ENCODE data around the gene ZC3H4. TPM values are rescaled to one million over a fixed set of nuclear protein-coding genes. Genes with fewer than 3 reads are reported as not detected.
"Not testable (repeated sequence)": the region's sequence is repeated elsewhere in the genome, so short reads cannot be mapped to it uniquely, and the experiment has no call there.

ZC3H4 gene
- total RNA-seq, 8 experiments from 2014 or later: 10.9 to 54.5 (median 22.8) TPM

DNA sequence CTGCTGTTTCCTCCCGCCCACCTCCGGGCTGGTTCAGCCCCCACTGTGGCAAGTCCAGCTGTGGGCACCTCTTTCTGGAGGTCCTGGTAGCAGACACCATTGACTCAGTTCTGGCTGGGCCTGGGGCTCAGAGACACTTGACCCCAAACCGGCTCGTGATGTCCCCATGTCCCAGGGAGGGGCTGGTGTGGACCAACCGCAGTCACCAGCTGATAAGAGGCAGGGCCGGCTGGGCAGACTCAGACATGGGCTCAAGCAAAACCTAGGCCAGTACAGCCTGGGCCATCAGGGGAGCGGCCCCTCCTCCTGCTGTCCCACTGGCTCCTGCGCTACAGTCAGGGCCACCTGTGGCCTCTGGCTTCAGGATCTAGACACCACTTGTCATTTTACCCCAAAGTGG lies 45.3 kb downstream of the ZC3H4 start:
- H3K27ac ChIP-seq: no peak overlapping the region
- no peaks in the 10 kb centered on the region for H3K4me1 ChIP-seq (replicated peaks in 1 of 2)
- WGBS, 10 experiments: 47 to 100% (median 86%) methylated on average over 1 to 3 of the region's 8 CpGs; no CpG with 5 or more reads in 4 of the 10 experiments
- no peak overlapping the region for H3K4me3 ChIP-seq
- ATAC-seq (replicated peaks in 6 of 8): no peak
- in situ Hi-C loops (cut with MboI; ENCODE audit: low pct_unique_long_range_greater_than_20kb in 2 of 9, low sequenced_read_pairs in 9 of 9, unreplicated experiment in 9 of 9): no loop called here

- H3K27ac ChIP-seq: no peak overlapping the region
- in situ Hi-C loops (cut with MboI; ENCODE audit: low pct_unique_long_range_greater_than_20kb in 2 of 9, low sequenced_read_pairs in 9 of 9, unreplicated experiment in 9 of 9): no loop called here
- H3K4me3 ChIP-seq: no peak overlapping the region
- WGBS, 10 experiments: 93% methylated on average over 3 of the region's 36 CpGs; no CpG with 5 or more reads in 9 of the 10 experiments
- peak in 4 of 8 experiments; percentile 11 to 16 (median 12) for ATAC-seq (replicated peaks in 6 of 8)
- H3K4me1 ChIP-seq (replicated peaks in 1 of 2): no peaks in the 10 kb centered on the region
Measured at GRCh38 chr19:47067215-47067847, 46.2 kb downstream of the ZC3H4 start.

DNA sequence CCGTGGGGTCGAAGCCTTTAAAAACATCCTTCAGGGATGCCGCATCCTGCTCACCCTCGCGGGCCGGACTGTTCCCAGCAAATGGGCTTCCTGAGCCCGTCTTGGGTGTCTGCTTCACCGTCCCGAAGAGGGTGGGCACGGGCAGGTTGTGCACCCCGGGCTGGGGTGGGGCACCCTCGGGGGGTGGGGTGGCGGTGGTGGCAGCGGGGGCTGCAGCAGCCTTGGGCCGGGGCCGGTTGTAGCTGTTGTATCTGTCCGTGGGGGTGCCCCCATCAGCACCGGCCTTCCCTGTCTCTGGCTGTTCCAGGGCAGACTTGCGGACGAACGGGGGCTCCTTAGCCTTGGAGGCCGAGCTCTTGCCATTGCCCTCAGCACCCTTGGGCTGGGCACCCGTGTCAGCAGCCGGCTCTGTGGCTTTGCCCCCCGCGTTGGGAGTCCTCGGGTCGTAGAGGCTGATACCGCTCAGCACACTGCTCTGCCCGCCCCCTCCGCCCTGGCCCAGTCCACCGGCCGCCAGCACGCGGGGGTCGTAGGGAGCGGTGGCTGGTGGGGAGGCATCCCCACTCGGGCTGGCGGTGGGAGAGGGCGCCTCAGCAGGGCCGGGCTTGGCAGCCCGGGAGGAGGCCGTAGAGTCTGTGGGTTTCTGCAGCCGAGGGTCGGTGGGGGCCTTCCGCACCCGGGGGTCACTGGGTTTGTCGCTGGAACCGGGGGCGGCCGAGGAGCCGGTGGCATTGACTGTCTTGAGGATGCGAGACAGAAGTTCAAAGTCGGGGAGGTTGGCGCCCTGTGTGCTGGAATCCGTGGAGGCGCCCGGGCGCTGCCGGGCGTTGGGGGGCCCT lies 47.0 kb downstream of the ZC3H4 start:
- Histone ChIP-seq H3K4me3 (no peak overlapping the region), H3K27ac (no peak overlapping the region), H3K4me1 (replicated peaks in 1 of 2) (no peaks in the 10 kb centered on the region)
- in situ Hi-C loops (cut with MboI; ENCODE audit: low pct_unique_long_range_greater_than_20kb in 2 of 9, low sequenced_read_pairs in 9 of 9, unreplicated experiment in 9 of 9): no loop called here
- ATAC-seq (replicated peaks in 6 of 8): peak in 4 of 8 experiments; percentile 13 to 33 (median 20)
- WGBS, 10 experiments: 40 to 80% (median 77%) methylated on average over 1 to 4 of the region's 61 CpGs; no CpG with 5 or more reads in 6 of the 10 experiments

DNA sequence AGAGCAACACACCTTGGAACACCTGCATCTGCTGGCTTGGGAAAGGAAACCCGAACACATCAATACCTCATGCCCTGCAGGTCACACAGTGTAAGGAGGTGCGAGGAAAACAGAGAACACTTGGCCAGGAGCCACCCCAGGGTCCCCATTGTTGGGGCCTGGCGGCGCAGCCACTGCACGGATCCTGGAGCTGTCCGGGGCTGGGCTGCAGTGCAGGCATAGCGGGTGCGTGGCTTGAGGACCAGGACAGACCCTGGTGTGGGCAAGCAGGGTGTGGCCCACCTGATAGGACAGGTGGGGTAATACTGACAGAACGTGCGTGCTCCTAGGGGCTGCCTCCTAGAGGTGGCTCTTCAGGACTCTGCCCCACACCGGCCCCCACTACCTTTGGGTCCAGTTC lies 48.3 kb downstream of the ZC3H4 start:
- WGBS, 10 experiments: 60 to 100% (median 100%) methylated on average over 1 to 4 of the region's 11 CpGs; no CpG with 5 or more reads in 5 of the 10 experiments
- no peak overlapping the region for H3K4me3 ChIP-seq
- no peaks in the 10 kb centered on the region for H3K4me1 ChIP-seq (replicated peaks in 1 of 2)
- ATAC-seq (replicated peaks in 6 of 8): peak in 2 of 8 experiments; percentile 9 to 19
- H3K27ac ChIP-seq: no peak overlapping the region
- in situ Hi-C loops (cut with MboI; ENCODE audit: low pct_unique_long_range_greater_than_20kb in 2 of 9, low sequenced_read_pairs in 9 of 9, unreplicated experiment in 9 of 9): no loop called here

GRCh38 chr19:47063874-47064273 lies 49.7 kb downstream of the ZC3H4 start:
- in situ Hi-C loops (cut with MboI; ENCODE audit: low pct_unique_long_range_greater_than_20kb in 2 of 9, low sequenced_read_pairs in 9 of 9, unreplicated experiment in 9 of 9): no loop called here
- H3K27ac ChIP-seq: no peak overlapping the region

DNA sequence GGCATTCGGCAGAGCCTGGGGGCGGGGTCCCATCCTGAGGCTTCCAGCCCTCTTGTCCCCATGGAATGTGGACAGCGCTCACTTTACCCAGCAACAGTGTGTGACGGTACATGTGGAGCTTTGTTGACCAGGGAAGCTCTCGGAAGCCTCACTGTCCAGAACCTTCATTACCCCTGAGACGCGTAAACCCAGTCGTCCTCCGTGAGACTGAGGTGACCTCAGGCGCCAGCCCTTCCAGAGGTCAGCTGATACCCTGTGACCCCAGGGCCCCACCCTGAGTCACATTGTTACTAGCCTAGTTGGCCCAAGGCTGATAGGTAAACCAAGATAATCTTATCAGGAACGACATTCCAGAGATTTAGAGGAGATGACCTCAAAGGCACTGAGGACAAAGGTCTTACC lies 55.0 kb downstream of the ZC3H4 start:
- in situ Hi-C loops (cut with MboI; ENCODE audit: low pct_unique_long_range_greater_than_20kb in 2 of 9, low sequenced_read_pairs in 9 of 9, unreplicated experiment in 9 of 9): no loop called here
- Histone ChIP-seq H3K27ac (no peak overlapping the region), H3K4me1 (replicated peaks in 1 of 2) (no peaks in the 10 kb centered on the region), H3K4me3 (no peak overlapping the region)
- ATAC-seq (replicated peaks in 6 of 8): no peak
- WGBS, 10 experiments: 40 to 100% (median 90%) methylated on average over 1 to 4 of the region's 11 CpGs; no CpG with 5 or more reads in 4 of the 10 experiments

More at GRCh38 chr19:47063874-47064273, 49.7 kb downstream of the ZC3H4 start:
- Histone ChIP-seq H3K4me1 (replicated peaks in 1 of 2) (no peaks in the 10 kb centered on the region), H3K4me3 (no peak overlapping the region)
- WGBS, 10 experiments: 50 to 100% (median 90%) methylated on average over 1 to 6 of the region's 6 CpGs; no CpG with 5 or more reads in 3 of the 10 experiments
- ATAC-seq (replicated peaks in 6 of 8): no peak

DNA sequence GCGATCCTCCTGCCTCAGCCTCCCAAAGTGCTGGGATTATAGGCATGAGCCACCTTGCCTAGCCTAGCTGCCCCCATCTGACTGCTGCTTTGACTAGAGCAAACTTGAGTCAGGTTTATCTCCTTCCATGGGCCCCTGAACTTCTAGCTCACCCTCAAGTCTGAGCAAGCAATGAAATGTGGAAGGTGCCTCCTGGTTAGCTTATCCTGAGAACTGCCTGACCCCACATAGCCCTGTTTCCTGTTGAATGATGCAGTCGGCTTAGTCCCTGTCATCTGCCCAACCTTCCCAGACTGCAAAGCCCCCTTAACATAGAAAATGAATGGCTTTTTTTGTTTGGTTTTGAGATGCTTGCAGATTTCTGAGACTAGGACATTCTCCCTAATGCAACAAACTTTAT lies 56.2 kb downstream of the ZC3H4 start:
- ATAC-seq (replicated peaks in 6 of 8): peak in 1 of 8 experiments; percentile 27
- WGBS, 10 experiments: 71 to 90% (median 81%) methylated on average over 1 to 2 of the region's 2 CpGs; no CpG with 5 or more reads in 6 of the 10 experiments
- no peaks in the 10 kb centered on the region for H3K4me1 ChIP-seq (replicated peaks in 1 of 2)
- in situ Hi-C loops (cut with MboI; ENCODE audit: low pct_unique_long_range_greater_than_20kb in 2 of 9, low sequenced_read_pairs in 9 of 9, unreplicated experiment in 9 of 9): no loop called here
- no peak overlapping the region for H3K4me3 ChIP-seq
- no peak overlapping the region for H3K27ac ChIP-seq

- ATAC-seq (replicated peaks in 6 of 8): peak in 1 of 8 experiments; percentile 36
- in situ Hi-C loops (cut with MboI; ENCODE audit: low pct_unique_long_range_greater_than_20kb in 2 of 9, low sequenced_read_pairs in 9 of 9, unreplicated experiment in 9 of 9): no loop called here
- no peak overlapping the region for H3K27ac ChIP-seq
- H3K4me3 ChIP-seq: no peak overlapping the region
- WGBS, 10 experiments: 0 to 80% (median 40%) methylated on average over 1 to 3 of the region's 5 CpGs; no CpG with 5 or more reads in 3 of the 10 experiments
- no peaks in the 10 kb centered on the region for H3K4me1 ChIP-seq (replicated peaks in 1 of 2)
Measured at GRCh38 chr19:47056411-47056810, 57.2 kb downstream of the ZC3H4 start.

- in situ Hi-C loops (cut with MboI; ENCODE audit: low pct_unique_long_range_greater_than_20kb in 2 of 9, low sequenced_read_pairs in 9 of 9, unreplicated experiment in 9 of 9); H3K4me3 ChIP-seq; H3K27ac ChIP-seq; H3K4me1 ChIP-seq (replicated peaks in 1 of 2); ATAC-seq (replicated peaks in 6 of 8): not testable (repeated sequence)
- WGBS, 10 experiments: no CpG with 5 or more reads among the region's 3 CpGs
Measured at GRCh38 chr19:47050562-47050961, 63.0 kb downstream of the ZC3H4 start.

- no peak overlapping the region for H3K27ac ChIP-seq
Measured at GRCh38 chr19:47049307-47049700, 64.3 kb downstream of the ZC3H4 start.

DNA sequence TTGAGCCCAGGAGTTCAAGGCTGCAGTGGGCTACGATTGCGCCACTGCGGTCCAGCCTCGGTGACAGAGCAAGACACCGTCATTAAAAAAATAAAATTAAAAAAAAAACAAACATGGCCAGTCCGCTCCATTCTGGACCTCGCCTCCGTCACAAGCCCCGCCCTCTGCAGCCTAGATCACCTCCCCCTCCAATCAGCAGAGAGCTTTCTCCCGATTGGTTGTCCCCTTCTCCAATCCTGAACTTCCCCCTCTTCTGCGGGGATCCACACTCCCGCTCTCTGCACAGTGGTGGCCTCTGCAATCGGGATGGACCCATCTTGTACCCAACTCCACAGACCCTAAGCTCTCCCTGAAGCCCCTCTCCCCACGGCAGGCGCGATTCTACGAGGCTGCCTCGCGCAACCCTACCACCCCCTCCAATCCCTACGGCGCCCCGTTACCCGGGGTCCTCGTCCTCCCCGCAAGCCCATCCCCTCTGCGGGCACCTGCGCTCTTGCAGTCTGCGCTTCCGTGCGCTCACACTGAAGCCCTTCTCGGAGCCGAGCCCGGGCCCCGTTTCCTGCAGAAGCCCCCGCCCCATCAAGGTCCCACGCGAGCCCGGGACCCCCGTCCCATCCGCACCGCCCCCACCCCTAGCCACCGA lies 65.7 kb downstream of the ZC3H4 start:
- peak; percentile 59 to 79 (median 76) for ATAC-seq (replicated peaks in 6 of 8)
- H3K4me3 ChIP-seq: peak overlapping the region; percentile 72 to 93 (median 87)
- peak overlapping the region; percentile 76 to 84 for H3K27ac ChIP-seq
- in situ Hi-C loops (cut with MboI; ENCODE audit: low pct_unique_long_range_greater_than_20kb in 2 of 9, low sequenced_read_pairs in 9 of 9, unreplicated experiment in 9 of 9): no loop called here
- 0 to 25% (median 0%) methylated on average over 1 to 9 of the region's 42 CpGs; no CpG with 5 or more reads in 4 of the 10 experiments for WGBS, 10 experiments
- peaks cover 6 to 7% of the 10 kb centered on the region in 2 donors for H3K4me1 ChIP-seq (replicated peaks in 1 of 2)

More at GRCh38 chr19:47049307-47049700, 64.3 kb downstream of the ZC3H4 start:
- in situ Hi-C loops (cut with MboI; ENCODE audit: low pct_unique_long_range_greater_than_20kb in 2 of 9, low sequenced_read_pairs in 9 of 9, unreplicated experiment in 9 of 9): no loop called here
- Histone ChIP-seq H3K4me3 (peak overlapping the region in 2 of 5 donors; percentile 2 to 9), H3K4me1 (replicated peaks in 1 of 2) (peaks cover 6 to 7% of the 10 kb centered on the region in 2 donors)
- ATAC-seq (replicated peaks in 6 of 8): peak in 3 of 8 experiments; percentile 20 to 54 (median 39)
- 0 to 83% (median 47%) methylated on average over 1 to 7 of the region's 9 CpGs; no CpG with 5 or more reads in 2 of the 10 experiments for WGBS, 10 experiments

GRCh38 chr19:47047272-47047762 lies 66.3 kb downstream of the ZC3H4 start:
- 56 to 90% (median 82%) methylated on average over 1 to 9 of the region's 13 CpGs; no CpG with 5 or more reads in 3 of the 10 experiments for WGBS, 10 experiments
- Histone ChIP-seq H3K4me1 (replicated peaks in 1 of 2) (peaks cover 6 to 7% of the 10 kb centered on the region in 2 donors), H3K27ac (peak overlapping the region; percentile 76 to 84), H3K4me3 (peak overlapping the region; percentile 72 to 93 (median 87))
- in situ Hi-C loops (cut with MboI; ENCODE audit: low pct_unique_long_range_greater_than_20kb in 2 of 9, low sequenced_read_pairs in 9 of 9, unreplicated experiment in 9 of 9): no loop called here
- no peak for ATAC-seq (replicated peaks in 6 of 8)

Data from motor neuron (in vitro differentiated cells).